ENCODE measurements around the gene SIGLEC9. TPM values are rescaled to one million over a fixed set of nuclear protein-coding genes. Genes with fewer than 3 reads are reported as not detected.

Gene SIGLEC9
- total and polyA plus RNA-seq, 10 of the 15 experiments (the other 5 are each of a cell fraction or from before 2014, with no cell fraction given): 0.10 TPM; not detected in 9

DNA sequence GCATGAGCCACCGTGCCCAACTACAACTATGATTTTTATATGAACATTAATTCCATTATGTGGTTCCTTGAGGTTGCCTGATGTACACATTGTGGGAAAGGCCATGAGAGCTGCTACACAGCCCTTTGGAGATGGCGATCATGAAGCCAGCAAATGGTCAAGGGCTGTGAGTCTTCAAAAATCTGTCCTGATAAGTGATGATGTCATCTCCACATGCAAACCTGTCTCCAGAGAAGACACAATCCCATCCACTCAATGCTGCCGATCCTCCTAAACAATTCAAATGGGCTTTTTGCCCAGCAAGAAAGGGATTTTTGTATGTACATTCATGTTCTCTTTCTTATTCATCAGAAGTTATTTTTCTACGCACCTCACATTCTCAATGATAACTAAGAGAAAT, 35.0 kb downstream of the SIGLEC9 start (continued):
- TF ChIP-seq, protein P1, sequence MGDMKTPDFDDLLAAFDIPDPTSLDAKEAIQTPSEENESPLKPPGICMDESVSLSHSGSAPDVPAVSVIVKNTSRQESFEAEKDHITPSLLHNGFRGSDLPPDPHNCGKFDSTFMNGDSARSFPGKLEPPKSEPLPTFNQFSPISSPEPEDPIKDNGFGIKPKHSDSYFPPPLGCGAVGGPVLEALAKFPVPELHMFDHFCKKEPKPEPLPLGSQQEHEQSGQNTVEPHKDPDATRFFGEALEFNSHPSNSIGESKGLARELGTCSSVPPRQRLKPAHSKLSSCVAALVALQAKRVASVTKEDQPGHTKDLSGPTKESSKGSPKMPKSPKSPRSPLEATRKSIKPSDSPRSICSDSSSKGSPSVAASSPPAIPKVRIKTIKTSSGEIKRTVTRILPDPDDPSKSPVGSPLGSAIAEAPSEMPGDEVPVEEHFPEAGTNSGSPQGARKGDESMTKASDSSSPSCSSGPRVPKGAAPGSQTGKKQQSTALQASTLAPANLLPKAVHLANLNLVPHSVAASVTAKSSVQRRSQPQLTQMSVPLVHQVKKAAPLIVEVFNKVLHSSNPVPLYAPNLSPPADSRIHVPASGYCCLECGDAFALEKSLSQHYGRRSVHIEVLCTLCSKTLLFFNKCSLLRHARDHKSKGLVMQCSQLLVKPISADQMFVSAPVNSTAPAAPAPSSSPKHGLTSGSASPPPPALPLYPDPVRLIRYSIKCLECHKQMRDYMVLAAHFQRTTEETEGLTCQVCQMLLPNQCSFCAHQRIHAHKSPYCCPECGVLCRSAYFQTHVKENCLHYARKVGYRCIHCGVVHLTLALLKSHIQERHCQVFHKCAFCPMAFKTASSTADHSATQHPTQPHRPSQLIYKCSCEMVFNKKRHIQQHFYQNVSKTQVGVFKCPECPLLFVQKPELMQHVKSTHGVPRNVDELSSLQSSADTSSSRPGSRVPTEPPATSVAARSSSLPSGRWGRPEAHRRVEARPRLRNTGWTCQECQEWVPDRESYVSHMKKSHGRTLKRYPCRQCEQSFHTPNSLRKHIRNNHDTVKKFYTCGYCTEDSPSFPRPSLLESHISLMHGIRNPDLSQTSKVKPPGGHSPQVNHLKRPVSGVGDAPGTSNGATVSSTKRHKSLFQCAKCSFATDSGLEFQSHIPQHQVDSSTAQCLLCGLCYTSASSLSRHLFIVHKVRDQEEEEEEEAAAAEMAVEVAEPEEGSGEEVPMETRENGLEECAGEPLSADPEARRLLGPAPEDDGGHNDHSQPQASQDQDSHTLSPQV (IDR thresholded peaks at IDR 0.05): no peak
- no peak for TF ChIP-seq RAD51 (IDR thresholded peaks at IDR 0.05)
- no peak for TF ChIP-seq TCF12 (IDR thresholded peaks at IDR 0.05; ENCODE audit: low read depth, low read length)
- TF ChIP-seq, protein P2, sequence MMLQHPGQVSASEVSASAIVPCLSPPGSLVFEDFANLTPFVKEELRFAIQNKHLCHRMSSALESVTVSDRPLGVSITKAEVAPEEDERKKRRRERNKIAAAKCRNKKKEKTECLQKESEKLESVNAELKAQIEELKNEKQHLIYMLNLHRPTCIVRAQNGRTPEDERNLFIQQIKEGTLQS (IDR thresholded peaks at IDR 0.05; ENCODE audit: borderline replicate concordance, extremely low read depth, low read depth, low read length): no peak
- TF ChIP-seq, protein P3, sequence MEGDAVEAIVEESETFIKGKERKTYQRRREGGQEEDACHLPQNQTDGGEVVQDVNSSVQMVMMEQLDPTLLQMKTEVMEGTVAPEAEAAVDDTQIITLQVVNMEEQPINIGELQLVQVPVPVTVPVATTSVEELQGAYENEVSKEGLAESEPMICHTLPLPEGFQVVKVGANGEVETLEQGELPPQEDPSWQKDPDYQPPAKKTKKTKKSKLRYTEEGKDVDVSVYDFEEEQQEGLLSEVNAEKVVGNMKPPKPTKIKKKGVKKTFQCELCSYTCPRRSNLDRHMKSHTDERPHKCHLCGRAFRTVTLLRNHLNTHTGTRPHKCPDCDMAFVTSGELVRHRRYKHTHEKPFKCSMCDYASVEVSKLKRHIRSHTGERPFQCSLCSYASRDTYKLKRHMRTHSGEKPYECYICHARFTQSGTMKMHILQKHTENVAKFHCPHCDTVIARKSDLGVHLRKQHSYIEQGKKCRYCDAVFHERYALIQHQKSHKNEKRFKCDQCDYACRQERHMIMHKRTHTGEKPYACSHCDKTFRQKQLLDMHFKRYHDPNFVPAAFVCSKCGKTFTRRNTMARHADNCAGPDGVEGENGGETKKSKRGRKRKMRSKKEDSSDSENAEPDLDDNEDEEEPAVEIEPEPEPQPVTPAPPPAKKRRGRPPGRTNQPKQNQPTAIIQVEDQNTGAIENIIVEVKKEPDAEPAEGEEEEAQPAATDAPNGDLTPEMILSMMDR (IDR thresholded peaks at IDR 0.05 in 2 of 3, conservative IDR thresholded peaks at IDR 0.05 in 1 of 3; ENCODE audit: control insufficient read depth in 2 of 3, extremely low read depth in 1 of 3, insufficient read depth in 1 of 3, low read depth in 3 of 3, low read length in 3 of 3): no peak
- TF ChIP-seq, protein P4, sequence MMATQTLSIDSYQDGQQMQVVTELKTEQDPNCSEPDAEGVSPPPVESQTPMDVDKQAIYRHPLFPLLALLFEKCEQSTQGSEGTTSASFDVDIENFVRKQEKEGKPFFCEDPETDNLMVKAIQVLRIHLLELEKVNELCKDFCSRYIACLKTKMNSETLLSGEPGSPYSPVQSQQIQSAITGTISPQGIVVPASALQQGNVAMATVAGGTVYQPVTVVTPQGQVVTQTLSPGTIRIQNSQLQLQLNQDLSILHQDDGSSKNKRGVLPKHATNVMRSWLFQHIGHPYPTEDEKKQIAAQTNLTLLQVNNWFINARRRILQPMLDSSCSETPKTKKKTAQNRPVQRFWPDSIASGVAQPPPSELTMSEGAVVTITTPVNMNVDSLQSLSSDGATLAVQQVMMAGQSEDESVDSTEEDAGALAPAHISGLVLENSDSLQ (IDR thresholded peaks at IDR 0.05): no peak
- TF ChIP-seq LARP7 (IDR thresholded peaks at IDR 0.05): no peak
- TF ChIP-seq SMC3 (IDR thresholded peaks at IDR 0.05; ENCODE audit: borderline replicate concordance, low read length): no peak
- no peak for TF ChIP-seq HDGF (IDR thresholded peaks at IDR 0.05)
- no peak for TF ChIP-seq RB1 (IDR thresholded peaks at IDR 0.05; ENCODE audit: borderline replicate concordance)
- no peak for TF ChIP-seq POLR2AphosphoS2 (IDR thresholded peaks at IDR 0.05; ENCODE audit: low read depth, low read length)
- TF ChIP-seq, protein P5, sequence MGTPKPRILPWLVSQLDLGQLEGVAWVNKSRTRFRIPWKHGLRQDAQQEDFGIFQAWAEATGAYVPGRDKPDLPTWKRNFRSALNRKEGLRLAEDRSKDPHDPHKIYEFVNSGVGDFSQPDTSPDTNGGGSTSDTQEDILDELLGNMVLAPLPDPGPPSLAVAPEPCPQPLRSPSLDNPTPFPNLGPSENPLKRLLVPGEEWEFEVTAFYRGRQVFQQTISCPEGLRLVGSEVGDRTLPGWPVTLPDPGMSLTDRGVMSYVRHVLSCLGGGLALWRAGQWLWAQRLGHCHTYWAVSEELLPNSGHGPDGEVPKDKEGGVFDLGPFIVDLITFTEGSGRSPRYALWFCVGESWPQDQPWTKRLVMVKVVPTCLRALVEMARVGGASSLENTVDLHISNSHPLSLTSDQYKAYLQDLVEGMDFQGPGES (IDR thresholded peaks at IDR 0.05): no peak
